ENCODE data around the gene CALML6. TPM values are rescaled to one million over a fixed set of nuclear protein-coding genes. Genes with fewer than 3 reads are reported as not detected.

The CALML6 gene
- total RNA-seq, 1 experiment from 2014 or later = 1.7 TPM

- WGBS (ENCODE audit: extremely low coverage, insufficient read length, low lambda C conversion rate) = no CpG with 5 or more reads among the region's 25 CpGs
- H2BK5ac ChIP-seq (ENCODE audit: insufficient read length, low read length) = no peak overlapping the region
- H3K23ac ChIP-seq (ENCODE audit: insufficient read length, low read depth, low read length) = no peak overlapping the region
- H3K4me2 ChIP-seq (ENCODE audit: insufficient read depth, insufficient read length, low read length) = no peak overlapping the region
- no peak overlapping the region for H3K27ac ChIP-seq (ENCODE audit: insufficient read length, low read depth, low read length)
- H3K36me3 Mint-ChIP-seq (ENCODE audit: insufficient read depth in 1 of 3, low read depth in 3 of 3) = no peaks in the 10 kb centered on the region
- no peak overlapping the region for H3K4ac ChIP-seq (ENCODE audit: low read depth, low read length)
- H3K23me2 ChIP-seq (ENCODE audit: insufficient read length, low read depth, low read length, poor library complexity, severe bottlenecking) = no peaks in the 10 kb centered on the region
- H4K8ac ChIP-seq (replicated peaks; ENCODE audit: insufficient read length, low read depth, low read length) = no peak overlapping the region
- H4K20me1 ChIP-seq (ENCODE audit: control insufficient read depth, insufficient read depth, insufficient read length) = no peaks in the 10 kb centered on the region
- H3K4me1 ChIP-seq (ENCODE audit: insufficient read depth, low read length) = no peaks in the 10 kb centered on the region
- no peak overlapping the region for H3K14ac ChIP-seq (ENCODE audit: insufficient read depth, low read length)
- H2BK20ac ChIP-seq (ENCODE audit: low read depth, low read length, poor library complexity, severe bottlenecking) = no peak overlapping the region
- H3K9me3 ChIP-seq (ENCODE audit: control insufficient read depth, low read depth, low read length) = no peaks in the 10 kb centered on the region
- no peak for DNase-seq
- no peak overlapping the region for H2AFZ ChIP-seq (ENCODE audit: low read length)
- H2BK12ac ChIP-seq (ENCODE audit: insufficient read length, low read depth, low read length) = no peak overlapping the region
- H3K56ac ChIP-seq (ENCODE audit: insufficient read length, low read depth, low read length) = no peak overlapping the region
- no peak overlapping the region for H2BK120ac ChIP-seq (ENCODE audit: low read depth, low read length, poor library complexity, severe bottlenecking)
- no peak overlapping the region for H3T11ph ChIP-seq (ENCODE audit: low read length)
- no peaks in the 10 kb centered on the region for H3K27me3 ChIP-seq (ENCODE audit: insufficient read depth, low read length)
- no peak overlapping the region for H4K5ac ChIP-seq (ENCODE audit: insufficient read length, low read depth, low read length)
- peaks cover 0 to 4% of the 10 kb centered on the region in 2 experiments; a peak in 2 of 4 replicates for H3K4me1 Mint-ChIP-seq
- H3K79me1 ChIP-seq (ENCODE audit: insufficient read depth, low read depth, low read length, poor library complexity, severe bottlenecking) = no peaks in the 10 kb centered on the region
- no peak overlapping the region for H3K9ac ChIP-seq (ENCODE audit: extremely low read depth, insufficient read length, low read length)
- H3K27ac Mint-ChIP-seq = no peak overlapping the region
- no peaks in the 10 kb centered on the region for H3K79me2 ChIP-seq (ENCODE audit: insufficient read depth, low read length)
- no peak for TF ChIP-seq CTCF (conservative IDR thresholded peaks at IDR 0.05)
- peaks cover 4% of the 10 kb centered on the region for H3K27me3 Mint-ChIP-seq (ENCODE audit: low read depth)
- no peak overlapping the region for H3K18ac ChIP-seq (ENCODE audit: insufficient read length, low read depth, low read length)
- H3K4me3 Mint-ChIP-seq = no peak overlapping the region
- H2AK5ac ChIP-seq (ENCODE audit: insufficient read length, low read length) = no peak overlapping the region
- no peak overlapping the region for H4K91ac ChIP-seq (ENCODE audit: insufficient read length, low read depth, low read length)
- H3K9me3 Mint-ChIP-seq = peaks cover 5% of the 10 kb centered on the region in 2 experiments; a peak in 2 of 5 replicates
- no peak overlapping the region for H2BK15ac ChIP-seq (ENCODE audit: low read depth, low read length)
Observed at GRCh38 chr1:1927751-1928150, 12.7 kb downstream of the CALML6 start.

Data from H9 (cell line).